GM23338 (cell line): ENCODE results near the gene H1-8. TPM values are rescaled to one million over a fixed set of nuclear protein-coding genes. Genes with fewer than 3 reads are reported as not detected.

Source experiments
- ATAC-seq: fragments of 200-7000 bp; cut with Tn5 transposase; 3 replicates; pipeline ENCODE4 v1.9.1; 2020
- DNase-seq: peaks from one replicate; pipeline ENCODE4 v3.0.0-alpha.2; 2015; ENCODE audit warnings: low spot score
- H2AFZ ChIP-seq: fragments of 200-600 bp; sonication (generic); 2 replicates; pipeline ENCODE4 v1.8.0; 2016; ENCODE audit warnings: antibody characterized with exemption, mild to moderate bottlenecking, moderate library complexity
- H3F3A ChIP-seq: fragments of 200-600 bp; sonication (generic); replicated peaks from 2 replicates; pipeline ENCODE4 v1.8.0; 2017; ENCODE audit warnings: antibody characterized with exemption, mixed run types, low read depth
- H3K27ac ChIP-seq: fragments of 200-600 bp; sonication (generic); 2 replicates; pipeline ENCODE4 v1.6.1; 2016; ENCODE audit warnings: low read depth
- H3K27me3 ChIP-seq: fragments of 200-600 bp; sonication (generic); 2 replicates; pipeline ENCODE4 v1.8.0; 2016; ENCODE audit warnings: mild to moderate bottlenecking, mixed run types, moderate library complexity; ENCODE audit not compliant: insufficient read depth
- H3K36me3 ChIP-seq: fragments of 200-600 bp; sonication (generic); 2 replicates; pipeline ENCODE4 v1.8.0; 2016; ENCODE audit warnings: mild to moderate bottlenecking; ENCODE audit not compliant: insufficient read depth
- H3K4me1 ChIP-seq: fragments of 200-600 bp; sonication (generic); 2 replicates; pipeline ENCODE4 v1.8.0; 2016; ENCODE audit warnings: mild to moderate bottlenecking, moderate library complexity; ENCODE audit not compliant: insufficient read depth
- H3K4me2 ChIP-seq: fragments of 200-600 bp; sonication (generic); 2 replicates; pipeline ENCODE4 v1.7.1; 2017; ENCODE audit warnings: mixed run types
- H3K4me3 ChIP-seq: fragments of 200-600 bp; sonication (generic); 2 replicates; pipeline ENCODE4 v1.6.1; 2016; ENCODE audit warnings: mixed run types
- H3K79me2 ChIP-seq: fragments of 200-600 bp; sonication (generic); replicated peaks from 2 replicates; pipeline ENCODE4 v1.8.0; 2017; ENCODE audit warnings: mild to moderate bottlenecking; ENCODE audit not compliant: insufficient read depth
- H3K9me2 ChIP-seq: fragments of 200-600 bp; sonication (generic); 2 replicates; pipeline ENCODE4 v1.8.0; 2017; ENCODE audit not compliant: insufficient read depth
- H4K20me1 ChIP-seq: fragments of 200-600 bp; sonication (generic); replicated peaks from 2 replicates; pipeline ENCODE4 v1.8.0; 2017; ENCODE audit warnings: mild to moderate bottlenecking; ENCODE audit not compliant: insufficient read depth
- H3K27ac Mint-ChIP-seq: 2 replicates; pipeline ENCODE4 v1.8.0; 2020; ENCODE audit warnings: inconsistent platforms, mild to moderate bottlenecking, moderate library complexity, mixed read lengths
- H3K27me3 Mint-ChIP-seq: 3 replicates; pipeline ENCODE4 v1.8.0; 2022; ENCODE audit warnings: low read depth, mild to moderate bottlenecking, moderate library complexity, mixed read lengths, inconsistent platforms; ENCODE audit not compliant: insufficient read depth, poor library complexity
- H3K36me3 Mint-ChIP-seq: 3 replicates; pipeline ENCODE4 v1.8.0; 2021; ENCODE audit warnings: low read depth, mild to moderate bottlenecking, inconsistent platforms, moderate library complexity, mixed read lengths
- H3K4me1 Mint-ChIP-seq: 3 replicates; pipeline ENCODE4 v1.8.0; 2020; ENCODE audit warnings: mild to moderate bottlenecking, inconsistent platforms, mixed read lengths
- H3K4me3 Mint-ChIP-seq: 3 replicates; pipeline ENCODE4 v1.8.0; 2021; ENCODE audit warnings: moderate library complexity, mild to moderate bottlenecking, inconsistent platforms, mixed read lengths
- H3K9me3 Mint-ChIP-seq: 3 replicates; pipeline ENCODE4 v1.8.0; 2020; ENCODE audit warnings: moderate library complexity, mild to moderate bottlenecking, inconsistent platforms, mixed read lengths
- EZH2 ChIP-seq: fragments of 200-600 bp; sonication (generic); IDR thresholded peaks from one replicate; pipeline ENCODE4 v1.8.0; 2017; ENCODE audit warnings: antibody characterized with exemption, mild to moderate bottlenecking, low read depth; ENCODE audit not compliant: unreplicated experiment
- EZH2phosphoT487 ChIP-seq: fragments of 200-600 bp; sonication (generic); IDR thresholded peaks from one replicate; pipeline ENCODE4 v1.8.1; 2018; ENCODE audit warnings: antibody characterized with exemption; ENCODE audit not compliant: unreplicated experiment
- JUNB ChIP-seq: IDR thresholded peaks from one replicate; pipeline ENCODE4 v1.6.1; 2016; ENCODE audit warnings: antibody characterized with exemption; ENCODE audit not compliant: unreplicated experiment
- NANOG ChIP-seq: IDR thresholded peaks from 2 replicates; pipeline ENCODE4 v1.6.1; 2016; ENCODE audit warnings: antibody characterized with exemption, borderline replicate concordance
- POLR2AphosphoS5 ChIP-seq: IDR thresholded peaks from 2 replicates; pipeline ENCODE4 v1.6.1; 2016; ENCODE audit warnings: antibody characterized with exemption, low read depth
- STAT1 ChIP-seq: IDR thresholded peaks from one replicate; pipeline ENCODE4 v1.6.1; 2016; ENCODE audit warnings: antibody characterized with exemption; ENCODE audit not compliant: unreplicated experiment
- ZNF331 ChIP-seq: fragments of 250-450 bp; sonication (Bioruptor Pico); IDR thresholded peaks from 2 replicates; pipeline ENCODE4 v1.5.0; 2020; ENCODE audit warnings: low read depth, mild to moderate bottlenecking, moderate library complexity
- ZNF462 ChIP-seq: fragments of 250-450 bp; sonication (Bioruptor Pico); IDR thresholded peaks from 2 replicates; pipeline ENCODE4 v1.5.0; 2020; ENCODE audit warnings: mild to moderate bottlenecking, moderate library complexity
- polyA plus RNA-seq: library from polyadenylated mRNA; unstranded; fragments of >200 nt; fragmentation: Nextera tagmentation; extraction: Ambion mirVana; gene quantifications from 2 replicates; pipeline ENCODE4 v1.2.1, GENCODE V29; 2016
- total RNA-seq: library from RNA; depleted of rRNA; stranded (reverse); fragments of >200 nt; shearing (Covaris generic); gene quantifications from 2 replicates; pipeline ENCODE4 v1.2.3, GENCODE V29; 2014

The H1-8 gene
- total and polyA plus RNA-seq, 2 experiments from 2014 or later = not detected

DNA sequence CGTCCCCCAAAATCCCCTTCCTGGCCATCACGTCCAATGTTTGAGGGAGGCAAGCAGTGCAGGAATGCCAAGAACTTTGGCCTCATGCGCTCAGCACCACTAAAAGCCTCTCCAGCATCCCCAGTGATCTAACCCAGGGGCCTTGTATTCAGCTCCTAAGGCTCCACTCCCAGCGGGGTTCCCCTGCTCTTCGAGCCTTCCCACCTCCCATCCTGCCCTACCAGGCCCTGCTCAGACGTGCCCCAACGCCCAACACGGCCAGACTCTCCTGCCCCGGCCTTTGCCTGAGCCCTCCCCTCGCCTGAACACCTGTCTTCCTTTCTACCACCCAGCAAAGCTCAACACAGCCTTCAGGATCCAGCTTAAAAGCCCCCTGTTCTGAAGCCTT lies 33.0 kb downstream of the H1-8 start (continued):
- TF ChIP-seq ZNF462 (CRISPR knock-in tag) (no peak), EZH2phosphoT487 (no peak), JUNB (no peak), ZNF331 (no peak)

- H2AFZ ChIP-seq = no peak overlapping the region
- no peaks in the 10 kb centered on the region for H3K9me2 ChIP-seq
- Mint-ChIP-seq H3K27me3 (peaks cover 5% of the 10 kb centered on the region), H3K27ac (no peak overlapping the region; the same call in 1 of the 2 replicates), H3K4me1 (peaks cover 14% of the 10 kb centered on the region), H3K4me3 (no peak overlapping the region), H3K36me3 (no peaks in the 10 kb centered on the region; the same call in 2 of the 3 replicates), H3K9me3 (no peaks in the 10 kb centered on the region; the same call in 2 of the 3 replicates)
- H3K4me3 ChIP-seq = no peak overlapping the region
- TF ChIP-seq NANOG (no peak), POLR2AphosphoS5 (no peak), STAT1 (no peak), EZH2 (no peak)
- ATAC-seq (no peak), DNase-seq (no peak)
- no peaks in the 10 kb centered on the region for H3K36me3 ChIP-seq
- no peak overlapping the region for H3K4me2 ChIP-seq
- no peaks in the 10 kb centered on the region for H3F3A ChIP-seq
- no peaks in the 10 kb centered on the region for H3K4me1 ChIP-seq
- H3K27me3 ChIP-seq = no peaks in the 10 kb centered on the region
- no peaks in the 10 kb centered on the region for H3K79me2 ChIP-seq
- no peak overlapping the region for H3K27ac ChIP-seq
- H4K20me1 ChIP-seq = no peaks in the 10 kb centered on the region
These were observed 33.8 kb downstream of the H1-8 start for GRCh38 chr3:129576514-129577352.
